ENCODE results near the gene NEIL3.

GRCh38 chr4:177266506-177266905 lies 43.2 kb upstream of the NEIL3 start:
- no peak for TF ChIP-seq CTCF (IDR thresholded peaks at IDR 0.05; ENCODE audit: low read depth, low read length, poor library complexity, severe bottlenecking)
- no peak for TF ChIP-seq EZH2phosphoT487 (IDR thresholded peaks at IDR 0.05; ENCODE audit: borderline replicate concordance, low read length)
